Neural progenitor cell (in vitro differentiated cells): Measurements from ENCODE around the gene ARRDC3. TPM values are rescaled to one million over a fixed set of nuclear protein-coding genes. Genes with fewer than 3 reads are reported as not detected.

Source experiments
- DNase-seq: peaks from one replicate; pipeline ENCODE4 v3.0.0-alpha.2; 2016; ENCODE audit warnings: low spot score
- H2AFZ ChIP-seq: fragments of 200-600 bp; sonication (generic); replicated peaks from 2 replicates; pipeline ENCODE4 v1.6.1; 2016; ENCODE audit warnings: antibody characterized with exemption
- H3F3A ChIP-seq: fragments of 200-600 bp; sonication (generic); 2 replicates; pipeline ENCODE4 v1.6.1; 2016; ENCODE audit warnings: antibody characterized with exemption, low read depth
- H3K27ac ChIP-seq: fragments of 200-600 bp; sonication (generic); 2 replicates; pipeline ENCODE4 v1.5.1; 2016; ENCODE audit warnings: mild to moderate bottlenecking
- H3K27me3 ChIP-seq: fragments of 200-600 bp; sonication (generic); 2 replicates; pipeline ENCODE4 v1.6.1; 2016; ENCODE audit warnings: mild to moderate bottlenecking, moderate library complexity
- H3K36me3 ChIP-seq: fragments of 200-600 bp; sonication (generic); 2 replicates; pipeline ENCODE4 v1.5.1; 2016
- H3K4me1 ChIP-seq: fragments of 200-600 bp; sonication (generic); 2 replicates; pipeline ENCODE4 v1.6.1; 2016; ENCODE audit warnings: mixed run types
- H3K4me2 ChIP-seq: fragments of 200-600 bp; sonication (generic); 2 replicates; pipeline ENCODE4 v1.6.1; 2016
- H3K4me3 ChIP-seq: fragments of 200-600 bp; sonication (generic); 2 replicates; pipeline ENCODE4 v1.5.1; 2016
- H3K79me2 ChIP-seq: fragments of 200-600 bp; sonication (generic); 2 replicates; pipeline ENCODE4 v1.6.1; 2016; ENCODE audit warnings: low read depth
- H3K9ac ChIP-seq: fragments of 200-600 bp; sonication (generic); 2 replicates; pipeline ENCODE4 v1.6.1; 2016
- H3K9me3 ChIP-seq: fragments of 200-600 bp; sonication (generic); 2 replicates; pipeline ENCODE4 v1.5.1; 2016; ENCODE audit warnings: low read depth
- H4K20me1 ChIP-seq: fragments of 200-600 bp; sonication (generic); 2 replicates; pipeline ENCODE4 v1.6.1; 2016; ENCODE audit warnings: low read depth
- H3K27ac Mint-ChIP-seq: 3 replicates; pipeline ENCODE4 v1.8.0; 2021; ENCODE audit warnings: mixed read lengths
- H3K27me3 Mint-ChIP-seq: 2 replicates; pipeline ENCODE4 v1.8.0; 2022; ENCODE audit warnings: low read depth, mild to moderate bottlenecking, inconsistent platforms, moderate library complexity, mixed read lengths; ENCODE audit not compliant: insufficient read depth
- H3K36me3 Mint-ChIP-seq: 3 replicates; pipeline ENCODE4 v1.8.0; 2021; ENCODE audit warnings: mixed read lengths
- H3K4me1 Mint-ChIP-seq: 3 replicates; pipeline ENCODE4 v1.8.0; 2021; ENCODE audit warnings: mixed read lengths
- H3K4me3 Mint-ChIP-seq: 3 replicates; pipeline ENCODE4 v1.8.0; 2021; ENCODE audit warnings: mild to moderate bottlenecking, moderate library complexity, mixed read lengths
- H3K9me3 Mint-ChIP-seq: 3 replicates; pipeline ENCODE4 v1.8.0; 2020; ENCODE audit warnings: mixed read lengths
- CTCF ChIP-seq: fragments of 200-600 bp; sonication (generic); IDR thresholded peaks from 2 replicates; pipeline ENCODE4 v1.5.1; 2017; ENCODE audit warnings: antibody characterized with exemption, mild to moderate bottlenecking
- EZH2 ChIP-seq: fragments of 200-600 bp; sonication (generic); IDR thresholded peaks from 2 replicates; pipeline ENCODE4 v1.6.1; 2017; ENCODE audit warnings: antibody characterized with exemption, mild to moderate bottlenecking, moderate library complexity
- EZH2phosphoT487 ChIP-seq: fragments of 200-600 bp; sonication (generic); IDR thresholded peaks from 2 replicates; pipeline ENCODE4 v1.6.1; 2017; ENCODE audit warnings: antibody characterized with exemption
- total RNA-seq: library from RNA; depleted of rRNA; stranded (reverse); fragments of >200 nt; gene quantifications from 2 replicates; pipeline ENCODE4 v1.2.3, GENCODE V29; 2015; ENCODE audit warnings: low replicate concordance

The ARRDC3 gene
- total RNA-seq, 1 donor from 2014 or later, result 126 TPM

GRCh38 chr5:91341154-91341553, 42.0 kb downstream of the ARRDC3 start:
- H3K9ac ChIP-seq, result no peak overlapping the region
- peaks cover 2% of the 10 kb centered on the region for H3K36me3 Mint-ChIP-seq
- no peak overlapping the region for H3K27ac Mint-ChIP-seq
- H3K79me2 ChIP-seq, result no peaks in the 10 kb centered on the region
- no peak for TF ChIP-seq CTCF
- no peak for TF ChIP-seq EZH2phosphoT487
- H2AFZ ChIP-seq, result peak overlapping the region; percentile 44
- DNase-seq, result no peak
- peaks cover 12% of the 10 kb centered on the region for H3K4me1 ChIP-seq
- no peaks in the 10 kb centered on the region for H3K4me1 Mint-ChIP-seq
- no peak overlapping the region for H3K4me3 Mint-ChIP-seq
- H3K4me3 ChIP-seq, result no peak overlapping the region
- no peak overlapping the region for H3K4me2 ChIP-seq
- peaks cover 4% of the 10 kb centered on the region for H3K9me3 Mint-ChIP-seq
- no peaks in the 10 kb centered on the region for H3K36me3 ChIP-seq
- no peaks in the 10 kb centered on the region for H3K27me3 ChIP-seq
- H3K27ac ChIP-seq, result no peak overlapping the region
- H3F3A ChIP-seq, result peaks cover 22% of the 10 kb centered on the region
- H4K20me1 ChIP-seq, result no peaks in the 10 kb centered on the region
- no peaks in the 10 kb centered on the region for H3K27me3 Mint-ChIP-seq
- no peaks in the 10 kb centered on the region for H3K9me3 ChIP-seq

GRCh38 chr5:91340532-91340931, 42.6 kb downstream of the ARRDC3 start:
- Mint-ChIP-seq H3K9me3 (peaks cover 3% of the 10 kb centered on the region), H3K27ac (no peak overlapping the region), H3K36me3 (peaks cover 2% of the 10 kb centered on the region), H3K4me1 (no peaks in the 10 kb centered on the region), H3K27me3 (no peaks in the 10 kb centered on the region), H3K4me3 (no peak overlapping the region)
- Histone ChIP-seq H3K4me3 (no peak overlapping the region), H3K9ac (no peak overlapping the region), H3K4me2 (no peak overlapping the region), H3K79me2 (no peaks in the 10 kb centered on the region), H4K20me1 (no peaks in the 10 kb centered on the region), H3F3A (peaks cover 22% of the 10 kb centered on the region), H3K4me1 (peaks cover 12% of the 10 kb centered on the region), H3K36me3 (no peaks in the 10 kb centered on the region), H2AFZ (no peak overlapping the region), H3K27me3 (no peaks in the 10 kb centered on the region), H3K27ac (no peak overlapping the region), H3K9me3 (no peaks in the 10 kb centered on the region)
- no peak for TF ChIP-seq EZH2phosphoT487
- no peak for TF ChIP-seq CTCF
- TF ChIP-seq EZH2, result no peak
- DNase-seq, result no peak

GRCh38 chr5:91339063-91339705, 43.9 kb downstream of the ARRDC3 start:
- Mint-ChIP-seq H3K4me3 (no peak overlapping the region), H3K4me1 (no peaks in the 10 kb centered on the region)
- H3K4me1 ChIP-seq, result peaks cover 12% of the 10 kb centered on the region

GRCh38 chr5:91332267-91333045, 50.7 kb downstream of the ARRDC3 start:
- no peaks in the 10 kb centered on the region for H3K36me3 Mint-ChIP-seq
- Histone ChIP-seq H2AFZ (peak overlapping the region; percentile 89), H3K4me2 (no peak overlapping the region), H3K9me3 (no peaks in the 10 kb centered on the region), H3K4me3 (no peak overlapping the region), H3K27ac (no peak overlapping the region), H3K79me2 (no peaks in the 10 kb centered on the region), H3K36me3 (no peaks in the 10 kb centered on the region), H3K9ac (no peak overlapping the region), H3F3A (peaks cover 3% of the 10 kb centered on the region), H3K27me3 (no peaks in the 10 kb centered on the region), H4K20me1 (no peaks in the 10 kb centered on the region), H3K4me1 (no peaks in the 10 kb centered on the region)
- H3K4me3 Mint-ChIP-seq, result no peak overlapping the region
- no peak for DNase-seq
- H3K4me1 Mint-ChIP-seq, result peaks cover 3% of the 10 kb centered on the region
- H3K27ac Mint-ChIP-seq, result no peak overlapping the region
- TF ChIP-seq EZH2 (no peak), EZH2phosphoT487 (no peak), CTCF (no peak)
- no peaks in the 10 kb centered on the region for H3K9me3 Mint-ChIP-seq
- no peaks in the 10 kb centered on the region for H3K27me3 Mint-ChIP-seq

More at GRCh38 chr5:91339063-91339705, 43.9 kb downstream of the ARRDC3 start:
- Histone ChIP-seq H3K36me3 (no peaks in the 10 kb centered on the region), H2AFZ (no peak overlapping the region), H3K27me3 (no peaks in the 10 kb centered on the region), H3K4me2 (no peak overlapping the region), H3K4me3 (no peak overlapping the region), H3K9me3 (no peaks in the 10 kb centered on the region), H3K27ac (peak overlapping the region; percentile 22), H3K9ac (no peak overlapping the region), H4K20me1 (no peaks in the 10 kb centered on the region), H3K79me2 (no peaks in the 10 kb centered on the region), H3F3A (peaks cover 25% of the 10 kb centered on the region)
- H3K9me3 Mint-ChIP-seq, result peaks cover 3% of the 10 kb centered on the region
- peak; percentile 55 for DNase-seq
- no peaks in the 10 kb centered on the region for H3K36me3 Mint-ChIP-seq
- no peak for TF ChIP-seq EZH2
- H3K27me3 Mint-ChIP-seq, result no peaks in the 10 kb centered on the region
- H3K27ac Mint-ChIP-seq, result no peak overlapping the region
